Fibroblast of villous mesenchyme (primary cell): Measurements from ENCODE around the gene CRTC3. TPM values are rescaled to one million over a fixed set of nuclear protein-coding genes. Genes with fewer than 3 reads are reported as not detected.
"Not testable (repeated sequence)": the region's sequence is repeated elsewhere in the genome, so short reads cannot be mapped to it uniquely, and the experiment has no call there.

Source experiments
- DNase-seq: peaks from one replicate; pipeline ENCODE4 v3.0.0-alpha.2; 2010; ENCODE audit warnings: low read depth
- H3K4me3 ChIP-seq: 2 replicates; pipeline ENCODE4 v1.5.1; 2011; ENCODE audit warnings: low read depth, mild to moderate bottlenecking, low read length
- CTCF ChIP-seq: IDR thresholded peaks from 2 replicates; pipeline ENCODE4 v1.5.1; 2012; ENCODE audit warnings: low read depth, mild to moderate bottlenecking, low read length; ENCODE audit not compliant: insufficient read depth
- total RNA-seq: library from RNA; depleted of rRNA; stranded (reverse); fragments of >200 nt; gene quantifications from 2 replicates; pipeline ENCODE4 v1.2.3, GENCODE V29; 2012

The CRTC3 gene
- total RNA-seq, 1 donor: 21.2 TPM

GRCh38 chr15:90625037-90625436 is 95.3 kb downstream of the CRTC3 start:
- no peak for DNase-seq
- TF ChIP-seq CTCF: no peak
- no peak overlapping the region for H3K4me3 ChIP-seq

GRCh38 chr15:90629217-90629616 is 99.5 kb downstream of the CRTC3 start:
- no peak overlapping the region for H3K4me3 ChIP-seq
- no peak for TF ChIP-seq CTCF
- DNase-seq: no peak

GRCh38 chr15:90633360-90633759 is 103.6 kb downstream of the CRTC3 start:
- H3K4me3 ChIP-seq: no peak overlapping the region
- no peak for DNase-seq
- no peak for TF ChIP-seq CTCF

GRCh38 chr15:90636993-90637392 is 107.3 kb downstream of the CRTC3 start:
- H3K4me3 ChIP-seq, DNase-seq: not testable (repeated sequence)

- DNase-seq: no peak
These were observed 108.0 kb downstream of the CRTC3 start for GRCh38 chr15:90637693-90638092.

GRCh38 chr15:90638201-90638691 is 108.5 kb downstream of the CRTC3 start:
- no peak for TF ChIP-seq CTCF
- DNase-seq: no peak
- H3K4me3 ChIP-seq: no peak overlapping the region

More at GRCh38 chr15:90637693-90638092, 108.0 kb downstream of the CRTC3 start:
- no peak for TF ChIP-seq CTCF
- H3K4me3 ChIP-seq: no peak overlapping the region

GRCh38 chr15:90638963-90639362 is 109.2 kb downstream of the CRTC3 start:
- DNase-seq: no peak
- no peak for TF ChIP-seq CTCF
- H3K4me3 ChIP-seq: no peak overlapping the region
